OCI-LY7 (cell line): ENCODE measurements around the gene MAVS. TPM values are rescaled to one million over a fixed set of nuclear protein-coding genes. Genes with fewer than 3 reads are reported as not detected.

Source experiments
- BruUV-seq: library from RNA; stranded (reverse); fragments of 400-500 nt; replicated peaks from 2 replicates; lab custom pipeline; 2021; lab: Mats Ljungman, UMichigan
- CTCF ChIA-PET: fragments of 300-600 bp; sonication (Branson Sonifier 250); formaldehyde crosslinking; loops from one replicate; lab custom pipeline; 2022; ENCODE audit warnings: antibody characterized with exemption; ENCODE audit not compliant: unreplicated experiment; lab: Charles Lee
- POLR2A ChIA-PET: fragments of 300-600 bp; sonication (Branson Sonifier 250); formaldehyde crosslinking; loops from one replicate; lab custom pipeline; 2022; ENCODE audit warnings: antibody characterized with exemption; lab: Charles Lee
- DNase-seq: peaks from one replicate; pipeline ENCODE4 v3.0.0-alpha.2; 2015; ENCODE audit warnings: low spot score
- H2AFZ ChIP-seq: fragments of 200-600 bp; sonication (generic), shearing (Covaris generic); 2 replicates; pipeline ENCODE4 v1.6.1; 2014; ENCODE audit warnings: mild to moderate bottlenecking, antibody characterized with exemption, low read length, moderate library complexity
- H3K27ac ChIP-seq: fragments of 200-600 bp; sonication (generic); 2 replicates; pipeline ENCODE4 v1.5.1; 2014; ENCODE audit warnings: mixed run types, low read depth, mild to moderate bottlenecking, moderate library complexity, low read length, inconsistent platforms; ENCODE audit not compliant: poor library complexity, severe bottlenecking
- H3K36me3 ChIP-seq: fragments of 200-600 bp; sonication (generic); 2 replicates; pipeline ENCODE4 v1.6.1; 2014; ENCODE audit warnings: mild to moderate bottlenecking, antibody characterized with exemption, low read length, moderate library complexity, mixed read lengths; ENCODE audit not compliant: insufficient read depth
- H3K4me1 ChIP-seq: fragments of 200-600 bp; sonication (generic); 2 replicates; pipeline ENCODE4 v1.5.1; 2014; ENCODE audit warnings: mild to moderate bottlenecking, low read length; ENCODE audit not compliant: insufficient read depth, poor library complexity, severe bottlenecking
- H3K4me2 ChIP-seq: fragments of 200-600 bp; sonication (generic); 2 replicates; pipeline ENCODE4 v1.6.1; 2014; ENCODE audit warnings: mild to moderate bottlenecking, low read length
- H3K4me3 ChIP-seq: fragments of 200-600 bp; sonication (generic); 2 replicates; pipeline ENCODE4 v1.5.1; 2014; ENCODE audit warnings: mild to moderate bottlenecking, low read depth, low read length; ENCODE audit not compliant: poor library complexity, severe bottlenecking
- H3K79me2 ChIP-seq: fragments of 200-600 bp; sonication (generic); 2 replicates; pipeline ENCODE4 v1.6.1; 2016; ENCODE audit warnings: low read depth, mild to moderate bottlenecking, low read length, moderate library complexity, mixed read lengths; ENCODE audit not compliant: insufficient read depth
- H3K9me2 ChIP-seq: fragments of 200-600 bp; sonication (generic); 2 replicates; pipeline ENCODE4 v1.6.1; 2016; ENCODE audit warnings: mild to moderate bottlenecking, low read length, mixed read lengths; ENCODE audit not compliant: insufficient read depth
- H3K9me3 ChIP-seq: fragments of 200-600 bp; sonication (generic); 2 replicates; pipeline ENCODE4 v1.6.1; 2014; ENCODE audit warnings: mild to moderate bottlenecking, mixed run types, low read length, mixed read lengths
- H4K20me1 ChIP-seq: fragments of 200-600 bp; sonication (generic); 2 replicates; pipeline ENCODE4 v1.6.1; 2014; ENCODE audit warnings: mild to moderate bottlenecking, antibody characterized with exemption, low read length, moderate library complexity, mixed read lengths; ENCODE audit not compliant: insufficient read depth
- EZH2phosphoT487 ChIP-seq: fragments of 200-600 bp; sonication (generic); IDR thresholded peaks from 2 replicates; pipeline ENCODE4 v1.6.1; 2018; ENCODE audit warnings: low read depth, borderline replicate concordance, mild to moderate bottlenecking, mixed run types, antibody characterized with exemption, low read length, moderate library complexity, mixed read lengths
- intact Hi-C: fragments of 100-400 bp; cut with micrococcal nuclease; formaldehyde crosslinking; loops from one replicate; pipeline ENCODE4 v1.10.0; 2022; ENCODE audit not compliant: unreplicated experiment
- total RNA-seq, 2 experiments: library from RNA; depleted of rRNA in 1 of 2; stranded (reverse); fragments of >200 nt in 1 of 2; shearing (Covaris generic) in 1 of 2; gene quantifications; 2 replicates each; pipeline ENCODE4 v1.2.3, GENCODE V29; 2014 to 2022
- TF ChIP-seq, protein P1 (sequence below): fragments of 200-600 bp; sonication (generic); conservative IDR thresholded peaks from 2 replicates; pipeline ENCODE4 v1.5.1; 2014; ENCODE audit warnings: mild to moderate bottlenecking, antibody characterized with exemption, low read length, moderate library complexity, mixed read lengths

Gene MAVS
- total RNA-seq, 2 experiments from 2014 or later = 19.8 to 35.5 TPM

DNA sequence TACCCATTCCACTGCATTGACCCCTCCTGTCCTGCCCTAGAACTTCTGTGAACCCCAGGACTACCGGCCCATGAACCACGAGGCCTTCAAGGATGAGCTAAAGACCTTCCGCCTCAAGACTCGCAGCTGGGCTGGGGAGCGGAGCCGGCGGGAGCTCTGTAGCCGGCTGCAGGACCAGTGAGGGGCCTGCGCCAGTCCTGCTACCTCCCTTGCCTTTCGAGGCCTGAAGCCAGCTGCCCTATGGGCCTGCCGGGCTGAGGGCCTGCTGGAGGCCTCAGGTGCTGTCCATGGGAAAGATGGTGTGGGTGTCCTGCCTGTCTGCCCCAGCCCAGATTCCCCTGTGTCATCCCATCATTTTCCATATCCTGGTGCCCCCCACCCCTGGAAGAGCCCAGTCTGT, 41.9 kb upstream of the MAVS start:
- Histone ChIP-seq H2AFZ (no peak overlapping the region), H4K20me1 (no peaks in the 10 kb centered on the region), H3K9me3 (no peaks in the 10 kb centered on the region), H3K9me2 (no peaks in the 10 kb centered on the region), H3K4me2 (no peak overlapping the region), H3K79me2 (peaks cover 6% of the 10 kb centered on the region; the same call in 1 of the 2 replicates), H3K4me3 (no peak overlapping the region), H3K36me3 (peaks cover 70% of the 10 kb centered on the region), H3K27ac (no peak overlapping the region), H3K4me1 (peaks cover 19% of the 10 kb centered on the region)
- DNase-seq = no peak
- TF ChIP-seq, protein P1, sequence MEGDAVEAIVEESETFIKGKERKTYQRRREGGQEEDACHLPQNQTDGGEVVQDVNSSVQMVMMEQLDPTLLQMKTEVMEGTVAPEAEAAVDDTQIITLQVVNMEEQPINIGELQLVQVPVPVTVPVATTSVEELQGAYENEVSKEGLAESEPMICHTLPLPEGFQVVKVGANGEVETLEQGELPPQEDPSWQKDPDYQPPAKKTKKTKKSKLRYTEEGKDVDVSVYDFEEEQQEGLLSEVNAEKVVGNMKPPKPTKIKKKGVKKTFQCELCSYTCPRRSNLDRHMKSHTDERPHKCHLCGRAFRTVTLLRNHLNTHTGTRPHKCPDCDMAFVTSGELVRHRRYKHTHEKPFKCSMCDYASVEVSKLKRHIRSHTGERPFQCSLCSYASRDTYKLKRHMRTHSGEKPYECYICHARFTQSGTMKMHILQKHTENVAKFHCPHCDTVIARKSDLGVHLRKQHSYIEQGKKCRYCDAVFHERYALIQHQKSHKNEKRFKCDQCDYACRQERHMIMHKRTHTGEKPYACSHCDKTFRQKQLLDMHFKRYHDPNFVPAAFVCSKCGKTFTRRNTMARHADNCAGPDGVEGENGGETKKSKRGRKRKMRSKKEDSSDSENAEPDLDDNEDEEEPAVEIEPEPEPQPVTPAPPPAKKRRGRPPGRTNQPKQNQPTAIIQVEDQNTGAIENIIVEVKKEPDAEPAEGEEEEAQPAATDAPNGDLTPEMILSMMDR = no peak
- no peak for TF ChIP-seq EZH2phosphoT487
- CTCF ChIA-PET = no interaction called here
- POLR2A ChIA-PET = interaction anchor here (0.6 to 2.2 kb wide), 2 partner anchors 16 to 664 kb away, joined by 4 read pairs; partner anchors contain the start of gene AP5S1
- no TSS peak for BruUV-seq
- intact Hi-C loops = no loop called here

DNA sequence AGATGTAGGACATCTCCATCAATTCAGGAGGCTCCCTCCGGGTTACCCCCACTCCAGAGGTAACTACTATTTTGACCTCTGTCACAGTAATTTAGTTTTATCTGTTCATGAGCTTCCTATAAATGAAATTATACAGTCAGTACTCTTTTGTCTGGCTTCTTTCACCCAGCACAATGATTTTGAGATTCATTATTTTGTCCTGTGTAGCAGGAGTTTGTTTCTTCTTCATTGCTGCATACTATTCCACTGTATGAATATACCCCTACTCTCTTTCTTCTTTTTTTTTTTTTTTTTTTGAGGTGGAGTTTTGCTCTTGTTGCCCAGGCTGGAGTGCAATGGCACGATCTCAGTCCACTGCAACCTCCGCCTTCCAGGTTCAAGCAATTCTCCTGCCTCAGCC, 38.1 kb upstream of the MAVS start:
- H3K4me3 ChIP-seq = no peak overlapping the region
- DNase-seq = no peak
- TF ChIP-seq EZH2phosphoT487 = no peak
- peaks cover 8% of the 10 kb centered on the region for H3K4me1 ChIP-seq
- H3K36me3 ChIP-seq = peaks cover 34% of the 10 kb centered on the region
- H3K4me2 ChIP-seq = no peak overlapping the region
- H3K9me3 ChIP-seq = no peaks in the 10 kb centered on the region
- no peaks in the 10 kb centered on the region for H4K20me1 ChIP-seq
- H3K79me2 ChIP-seq = no peaks in the 10 kb centered on the region
- CTCF ChIA-PET = interaction anchor here (1.0 kb wide), 1 partner anchor 10 kb away, joined by 3 read pairs; no protein-coding TSS in a partner anchor
- no peak overlapping the region for H3K27ac ChIP-seq
- no peaks in the 10 kb centered on the region for H3K9me2 ChIP-seq
- POLR2A ChIA-PET = no interaction called here
- intact Hi-C loops = no loop called here
- H2AFZ ChIP-seq = no peak overlapping the region
- no TSS peak for BruUV-seq

GRCh38 chr20:3811467-3812258, 35.0 kb upstream of the MAVS start:
- TF ChIP-seq EZH2phosphoT487 = no peak
- TF ChIP-seq, protein P1 = no peak
- Histone ChIP-seq H3K36me3 (peaks cover 4% of the 10 kb centered on the region; the same call in 1 of the 2 replicates), H3K9me2 (no peaks in the 10 kb centered on the region), H4K20me1 (no peaks in the 10 kb centered on the region), H3K4me1 (peaks cover 16% of the 10 kb centered on the region), H3K4me3 (no peak overlapping the region), H2AFZ (no peak overlapping the region), H3K27ac (no peak overlapping the region), H3K4me2 (no peak overlapping the region), H3K9me3 (no peaks in the 10 kb centered on the region), H3K79me2 (no peaks in the 10 kb centered on the region)
- no peak for DNase-seq
- no TSS peak for BruUV-seq
- ChIA-PET CTCF (no interaction called here), POLR2A (interaction anchor here (1.6 kb wide), 2 partner anchors 9 to 11 kb away, joined by 3 to 4 read pairs; partner anchors contain the start of gene AP5S1)
- intact Hi-C loops = no loop called here
